Measurements from ENCODE around the gene C1orf56.
A peak's percentile ranks its signal among the peaks of the same experiment; 100 is the strongest.

C1orf56 gene

GRCh38 chr1:151006327-151007052 lies 41.1 kb upstream of the C1orf56 start, which contains the start of gene MINDY1:
Gene MINDY1, minus strand, starts transcription at chr1:151006902. Its CDS starts 4,285 bp downstream, at chr1:151002617.
- Histone ChIP-seq H3K9me3 (no peaks in the 10 kb centered on the region), H4K20me1 (no peaks in the 10 kb centered on the region; the same call in 1 of the 2 replicates), H3K4me1 (peaks cover 81% of the 10 kb centered on the region), H3K4me3 (peak within 1 kb of the TSS; percentile 72), H3K27me3 (no peaks in the 10 kb centered on the region), H3K4me2 (peak within 1 kb of the TSS; percentile 94), H3K36me3 (peaks cover 13% of the 10 kb centered on the region), H3K27ac (peak within 1 kb of the TSS; percentile 84), H3K9ac (peak within 1 kb of the TSS; percentile 85)
- TF ChIP-seq Cebpa-rat (IDR thresholded peaks at IDR 0.05), result no peak

- Histone ChIP-seq H3K4me2 (peak overlapping the region; percentile 94), H3K27me3 (no peaks in the 10 kb centered on the region), H3K4me1 (peaks cover 87% of the 10 kb centered on the region), H3K9ac (no peak overlapping the region), H3K27ac (no peak overlapping the region), H3K4me3 (peak overlapping the region; percentile 76), H3K36me3 (no peaks in the 10 kb centered on the region; the same call in 1 of the 2 replicates), H3K9me3 (no peaks in the 10 kb centered on the region), H4K20me1 (no peaks in the 10 kb centered on the region)
- no peak for TF ChIP-seq Cebpa-rat (IDR thresholded peaks at IDR 0.05)
Measured at GRCh38 chr1:151007853-151008243, 39.7 kb upstream of the C1orf56 start.

- no peaks in the 10 kb centered on the region for H3K9me3 ChIP-seq
- H3K27ac ChIP-seq, result peak within 1 kb of the TSS; percentile 75
- peaks cover 87% of the 10 kb centered on the region for H3K4me1 ChIP-seq
- H3K36me3 ChIP-seq, result no peaks in the 10 kb centered on the region
- H3K4me2 ChIP-seq, result peak within 1 kb of the TSS; percentile 94
- no peak for TF ChIP-seq Cebpa-rat (IDR thresholded peaks at IDR 0.05)
- no peaks in the 10 kb centered on the region for H3K27me3 ChIP-seq
- peak within 1 kb of the TSS; percentile 84 for H3K9ac ChIP-seq
- no peaks in the 10 kb centered on the region for H4K20me1 ChIP-seq
- peak within 1 kb of the TSS; percentile 76 for H3K4me3 ChIP-seq
Measured at GRCh38 chr1:151008244-151009205, 39.0 kb upstream of the C1orf56 start, which contains the start of gene PRUNE1. Gene PRUNE1, plus strand, starts transcription at chr1:151008449. Its CDS starts 184 bp downstream, at chr1:151008633.

GRCh38 chr1:151009206-151009587 lies 38.4 kb upstream of the C1orf56 start:
- no peaks in the 10 kb centered on the region for H4K20me1 ChIP-seq
- peak overlapping the region; percentile 76 for H3K4me3 ChIP-seq
- H3K4me2 ChIP-seq, result peak overlapping the region; percentile 94
- no peaks in the 10 kb centered on the region for H3K36me3 ChIP-seq
- peak overlapping the region; percentile 75; the same call in 1 of the 2 replicates for H3K27ac ChIP-seq
- H3K9ac ChIP-seq, result peak overlapping the region; percentile 84
- no peak for TF ChIP-seq Cebpa-rat (IDR thresholded peaks at IDR 0.05)
- no peaks in the 10 kb centered on the region for H3K27me3 ChIP-seq
- H3K9me3 ChIP-seq, result no peaks in the 10 kb centered on the region
- peaks cover 87% of the 10 kb centered on the region for H3K4me1 ChIP-seq

GRCh38 chr1:151009674-151010345 lies 37.7 kb upstream of the C1orf56 start:
- Histone ChIP-seq H3K27me3 (no peaks in the 10 kb centered on the region), H3K9ac (peak overlapping the region; percentile 84; the same call in 1 of the 2 replicates), H3K27ac (no peak overlapping the region), H3K9me3 (no peaks in the 10 kb centered on the region), H3K4me2 (peak overlapping the region; percentile 94), H4K20me1 (no peaks in the 10 kb centered on the region), H3K4me3 (peak overlapping the region; percentile 76), H3K4me1 (peaks cover 85% of the 10 kb centered on the region), H3K36me3 (no peaks in the 10 kb centered on the region)
- TF ChIP-seq Cebpa-rat (IDR thresholded peaks at IDR 0.05), result no peak

GRCh38 chr1:151010346-151010726 lies 37.2 kb upstream of the C1orf56 start:
- no peak overlapping the region for H3K27ac ChIP-seq
- peak overlapping the region; percentile 94 for H3K4me2 ChIP-seq
- TF ChIP-seq Cebpa-rat (IDR thresholded peaks at IDR 0.05), result no peak
- no peaks in the 10 kb centered on the region for H4K20me1 ChIP-seq
- H3K27me3 ChIP-seq, result no peaks in the 10 kb centered on the region
- H3K4me3 ChIP-seq, result no peak overlapping the region
- H3K9ac ChIP-seq, result no peak overlapping the region
- peaks cover 80% of the 10 kb centered on the region for H3K4me1 ChIP-seq
- no peaks in the 10 kb centered on the region for H3K9me3 ChIP-seq
- H3K36me3 ChIP-seq, result no peaks in the 10 kb centered on the region

GRCh38 chr1:151011154-151011850 lies 36.2 kb upstream of the C1orf56 start:
- H3K4me2 ChIP-seq, result peak overlapping the region; percentile 94
- H3K4me1 ChIP-seq, result peaks cover 74% of the 10 kb centered on the region
- H3K27me3 ChIP-seq, result no peaks in the 10 kb centered on the region
- no peak overlapping the region for H3K27ac ChIP-seq
- no peaks in the 10 kb centered on the region for H3K9me3 ChIP-seq
- H3K4me3 ChIP-seq, result no peak overlapping the region
- 0 out of 2 replicates have a peak, but pooled peaks cover 10% of the 10 kb centered on the region for H3K36me3 ChIP-seq
- TF ChIP-seq Cebpa-rat (IDR thresholded peaks at IDR 0.05), result no peak
- H4K20me1 ChIP-seq, result no peaks in the 10 kb centered on the region
- H3K9ac ChIP-seq, result no peak overlapping the region

GRCh38 chr1:151012684-151013471 lies 34.7 kb upstream of the C1orf56 start:
- H3K9ac ChIP-seq, result peak overlapping the region; percentile 63; the same call in 1 of the 2 replicates
- TF ChIP-seq Cebpa-rat (IDR thresholded peaks at IDR 0.05), result no peak
- H3K4me2 ChIP-seq, result peak overlapping the region; percentile 94
- peaks cover 19% of the 10 kb centered on the region for H3K36me3 ChIP-seq
- H3K27ac ChIP-seq, result peak overlapping the region; percentile 67
- no peak overlapping the region for H3K4me3 ChIP-seq
- no peaks in the 10 kb centered on the region for H4K20me1 ChIP-seq
- no peaks in the 10 kb centered on the region for H3K9me3 ChIP-seq
- no peaks in the 10 kb centered on the region for H3K27me3 ChIP-seq
- H3K4me1 ChIP-seq, result peaks cover 62% of the 10 kb centered on the region
